Measurements from ENCODE around the gene MAB21L2.

The MAB21L2 gene

DNA sequence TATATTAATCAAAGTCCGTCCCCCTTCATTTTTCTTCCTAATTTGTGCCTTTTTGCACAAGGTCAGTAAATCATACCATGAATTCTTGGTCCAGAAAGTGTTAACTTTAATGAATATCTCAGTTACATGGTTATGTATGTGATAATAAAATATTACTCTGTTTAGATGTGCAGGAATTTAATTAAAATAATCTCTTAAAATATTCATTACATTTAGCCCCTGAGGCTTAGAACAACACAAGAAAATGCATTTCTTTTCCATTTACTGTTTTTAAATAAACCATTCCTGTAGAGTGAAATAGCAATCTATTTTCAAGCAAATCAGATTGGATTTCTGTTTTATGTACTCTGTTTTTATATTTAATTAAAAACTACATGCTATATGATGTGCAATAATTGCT, 17.6 kb downstream of the MAB21L2 start:
- TF ChIP-seq, protein P1, sequence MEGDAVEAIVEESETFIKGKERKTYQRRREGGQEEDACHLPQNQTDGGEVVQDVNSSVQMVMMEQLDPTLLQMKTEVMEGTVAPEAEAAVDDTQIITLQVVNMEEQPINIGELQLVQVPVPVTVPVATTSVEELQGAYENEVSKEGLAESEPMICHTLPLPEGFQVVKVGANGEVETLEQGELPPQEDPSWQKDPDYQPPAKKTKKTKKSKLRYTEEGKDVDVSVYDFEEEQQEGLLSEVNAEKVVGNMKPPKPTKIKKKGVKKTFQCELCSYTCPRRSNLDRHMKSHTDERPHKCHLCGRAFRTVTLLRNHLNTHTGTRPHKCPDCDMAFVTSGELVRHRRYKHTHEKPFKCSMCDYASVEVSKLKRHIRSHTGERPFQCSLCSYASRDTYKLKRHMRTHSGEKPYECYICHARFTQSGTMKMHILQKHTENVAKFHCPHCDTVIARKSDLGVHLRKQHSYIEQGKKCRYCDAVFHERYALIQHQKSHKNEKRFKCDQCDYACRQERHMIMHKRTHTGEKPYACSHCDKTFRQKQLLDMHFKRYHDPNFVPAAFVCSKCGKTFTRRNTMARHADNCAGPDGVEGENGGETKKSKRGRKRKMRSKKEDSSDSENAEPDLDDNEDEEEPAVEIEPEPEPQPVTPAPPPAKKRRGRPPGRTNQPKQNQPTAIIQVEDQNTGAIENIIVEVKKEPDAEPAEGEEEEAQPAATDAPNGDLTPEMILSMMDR (IDR thresholded peaks at IDR 0.05; ENCODE audit: low read length): no peak
- Histone ChIP-seq H3K4me2 (ENCODE audit: low read length) (no peak overlapping the region), H3K4me3 (ENCODE audit: low read depth, low read length, poor library complexity, severe bottlenecking) (no peak overlapping the region), H3K9ac (ENCODE audit: low read length) (no peak overlapping the region), H4K20me1 (ENCODE audit: insufficient read depth, low read length) (no peaks in the 10 kb centered on the region), H3K27ac (ENCODE audit: low read depth, low read length, poor library complexity, severe bottlenecking) (no peak overlapping the region), H3K9me2 (ENCODE audit: low read depth, low read length) (no peaks in the 10 kb centered on the region), H3F3A (ENCODE audit: insufficient read depth, low read length) (no peaks in the 10 kb centered on the region), H3K79me2 (ENCODE audit: insufficient read depth, low read length) (no peaks in the 10 kb centered on the region), H3K4me1 (ENCODE audit: insufficient read depth, low read length, severe bottlenecking) (no peaks in the 10 kb centered on the region), H2AFZ (ENCODE audit: low read length) (no peak overlapping the region), H3K36me3 (ENCODE audit: insufficient read depth, low read length) (no peaks in the 10 kb centered on the region), H3K9me3 (ENCODE audit: low read length) (no peaks in the 10 kb centered on the region), H3K27me3 (ENCODE audit: insufficient read depth, low read length) (no peaks in the 10 kb centered on the region)

DNA sequence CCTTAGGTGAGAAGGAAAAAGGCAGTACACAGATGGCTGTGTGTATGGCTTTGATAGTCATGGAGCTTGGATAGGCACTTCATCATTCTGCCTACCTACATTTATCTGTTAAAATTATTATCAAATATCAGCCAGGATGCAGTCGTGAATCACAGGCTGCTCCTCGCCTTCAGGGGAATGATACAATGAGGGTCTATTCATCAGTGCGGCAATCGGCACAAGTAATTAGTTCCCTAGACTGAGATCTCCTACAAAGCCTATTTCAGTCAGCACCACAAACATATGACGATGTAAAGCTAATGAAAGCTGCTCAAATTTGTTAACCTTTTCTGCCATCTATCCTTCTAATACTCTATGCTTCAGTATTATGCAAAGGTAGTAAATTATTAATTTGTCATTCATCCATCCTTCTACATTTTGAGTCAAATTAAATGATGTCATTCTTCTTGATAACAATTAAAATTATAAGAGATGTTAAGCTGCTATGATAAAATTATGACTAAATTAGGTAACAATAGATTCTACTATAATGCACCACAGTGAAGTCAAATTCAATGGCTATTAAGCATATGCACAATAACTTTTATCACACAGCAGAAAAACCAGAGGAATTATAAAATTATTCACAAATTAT, 19.0 kb downstream of the MAB21L2 start:
- no peaks in the 10 kb centered on the region for H4K20me1 ChIP-seq (ENCODE audit: insufficient read depth, low read length)
- H3K4me1 ChIP-seq (ENCODE audit: insufficient read depth, low read length, severe bottlenecking): no peaks in the 10 kb centered on the region
- no peaks in the 10 kb centered on the region for H3K9me3 ChIP-seq (ENCODE audit: low read length)
- H3K9ac ChIP-seq (ENCODE audit: low read length): no peak overlapping the region
- no peak overlapping the region for H3K4me2 ChIP-seq (ENCODE audit: low read length)
- no peak overlapping the region for H3K27ac ChIP-seq (ENCODE audit: low read depth, low read length, poor library complexity, severe bottlenecking)
- H3K36me3 ChIP-seq (ENCODE audit: insufficient read depth, low read length): no peaks in the 10 kb centered on the region
- H3K9me2 ChIP-seq (ENCODE audit: low read depth, low read length): no peaks in the 10 kb centered on the region
- H3K79me2 ChIP-seq (ENCODE audit: insufficient read depth, low read length): no peaks in the 10 kb centered on the region
- TF ChIP-seq, protein P1 (IDR thresholded peaks at IDR 0.05; ENCODE audit: low read length): no peak
- no peak for TF ChIP-seq EZH2 (IDR thresholded peaks at IDR 0.05; ENCODE audit: borderline replicate concordance, low read length)
- no peaks in the 10 kb centered on the region for H3F3A ChIP-seq (ENCODE audit: insufficient read depth, low read length)
- H2AFZ ChIP-seq (ENCODE audit: low read length): no peak overlapping the region
- no peak overlapping the region for H3K4me3 ChIP-seq (ENCODE audit: low read depth, low read length, poor library complexity, severe bottlenecking)
- H3K27me3 ChIP-seq (ENCODE audit: insufficient read depth, low read length): no peaks in the 10 kb centered on the region

DNA sequence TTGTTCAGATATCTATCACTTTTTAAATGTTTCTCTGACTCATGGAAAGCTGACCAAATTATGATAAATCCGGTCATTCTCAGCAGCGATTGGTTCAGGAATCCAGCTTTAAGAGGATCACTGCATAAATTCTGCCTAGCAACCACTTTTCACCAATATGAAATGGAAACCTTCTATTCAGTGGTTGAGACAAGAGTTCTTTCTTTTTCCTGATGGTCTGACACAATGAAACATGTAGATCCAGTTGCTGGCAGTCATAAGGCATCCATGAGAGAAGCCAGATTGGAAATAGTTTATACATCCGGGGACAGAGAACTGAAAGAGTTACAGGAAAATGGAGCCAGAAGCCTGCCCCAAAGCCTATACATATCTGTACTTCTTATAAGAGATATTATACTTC, 27.2 kb downstream of the MAB21L2 start:
- no peaks in the 10 kb centered on the region for H3K9me2 ChIP-seq (ENCODE audit: low read depth, low read length)
- no peak overlapping the region for H3K4me3 ChIP-seq (ENCODE audit: low read depth, low read length, poor library complexity, severe bottlenecking)
- no peak overlapping the region for H2AFZ ChIP-seq (ENCODE audit: low read length)
- no peak overlapping the region for H3K27ac ChIP-seq (ENCODE audit: low read depth, low read length, poor library complexity, severe bottlenecking)
- H3K9ac ChIP-seq (ENCODE audit: low read length): no peak overlapping the region
- H3K27me3 ChIP-seq (ENCODE audit: insufficient read depth, low read length): no peaks in the 10 kb centered on the region
- no peak overlapping the region for H3K4me2 ChIP-seq (ENCODE audit: low read length)
- no peaks in the 10 kb centered on the region for H3K4me1 ChIP-seq (ENCODE audit: insufficient read depth, low read length, severe bottlenecking)
- H3K79me2 ChIP-seq (ENCODE audit: insufficient read depth, low read length): no peaks in the 10 kb centered on the region
- TF ChIP-seq, protein P1 (IDR thresholded peaks at IDR 0.05; ENCODE audit: low read length): no peak
- no peak for TF ChIP-seq EZH2 (IDR thresholded peaks at IDR 0.05; ENCODE audit: borderline replicate concordance, low read length)
- H3K9me3 ChIP-seq (ENCODE audit: low read length): no peaks in the 10 kb centered on the region
- H4K20me1 ChIP-seq (ENCODE audit: insufficient read depth, low read length): no peaks in the 10 kb centered on the region
- H3K36me3 ChIP-seq (ENCODE audit: insufficient read depth, low read length): no peaks in the 10 kb centered on the region
- no peaks in the 10 kb centered on the region for H3F3A ChIP-seq (ENCODE audit: insufficient read depth, low read length)
